OCI-LY1 (cell line): ENCODE data around the gene CXCL1.

Source experiments
- H2AFZ ChIP-seq: fragments of 200-600 bp; sonication (generic), shearing (Covaris generic); 2 replicates; pipeline ENCODE4 v1.6.0; 2014; ENCODE audit warnings: antibody characterized with exemption, mild to moderate bottlenecking, low read length
- H3F3A ChIP-seq: fragments of 200-600 bp; sonication (generic), shearing (Covaris generic); 2 replicates; pipeline ENCODE4 v1.6.0; 2014; ENCODE audit warnings: mild to moderate bottlenecking, antibody characterized with exemption, low read length, moderate library complexity; ENCODE audit not compliant: insufficient read depth
- H3K27ac ChIP-seq: fragments of 200-600 bp; sonication (generic); 2 replicates; pipeline ENCODE4 v1.5.1; 2014; ENCODE audit warnings: low read length, mixed run types, mild to moderate bottlenecking, low read depth; ENCODE audit not compliant: poor library complexity, severe bottlenecking
- H3K27me3 ChIP-seq: fragments of 200-600 bp; sonication (generic); 2 replicates; pipeline ENCODE4 v1.6.0; 2014; ENCODE audit warnings: antibody characterized with exemption, mild to moderate bottlenecking, low read length, moderate library complexity; ENCODE audit not compliant: insufficient read depth
- H3K36me3 ChIP-seq: fragments of 200-600 bp; sonication (generic); 2 replicates; pipeline ENCODE4 v1.6.1; 2014; ENCODE audit warnings: mild to moderate bottlenecking, antibody characterized with exemption, low read length, moderate library complexity, mixed read lengths; ENCODE audit not compliant: insufficient read depth
- H3K4me1 ChIP-seq: fragments of 200-600 bp; sonication (generic); 2 replicates; pipeline ENCODE4 v1.5.1; 2014; ENCODE audit warnings: mild to moderate bottlenecking, low read length, moderate library complexity; ENCODE audit not compliant: insufficient read depth, severe bottlenecking
- H3K4me2 ChIP-seq: fragments of 200-600 bp; sonication (generic), shearing (Covaris generic); 2 replicates; pipeline ENCODE4 v1.6.1; 2014; ENCODE audit warnings: low read length
- H3K4me3 ChIP-seq: fragments of 200-600 bp; sonication (generic); 2 replicates; pipeline ENCODE4 v1.5.1; 2014; ENCODE audit warnings: low read length, low read depth, mild to moderate bottlenecking, mixed read lengths; ENCODE audit not compliant: poor library complexity, severe bottlenecking
- H3K79me2 ChIP-seq: fragments of 200-600 bp; shearing (Covaris generic); 2 replicates; pipeline ENCODE4 v1.6.1; 2016; ENCODE audit warnings: mixed run types, low read length, mixed read lengths; ENCODE audit not compliant: insufficient read depth
- H3K9ac ChIP-seq: fragments of 200-600 bp; sonication (generic), shearing (Covaris generic); 2 replicates; pipeline ENCODE4 v1.6.1; 2014; ENCODE audit warnings: mild to moderate bottlenecking, low read length, mixed read lengths
- H3K9me2 ChIP-seq: fragments of 200-600 bp; sonication (generic), shearing (Covaris generic); 2 replicates; pipeline ENCODE4 v1.6.1; 2014; ENCODE audit warnings: low read depth, mild to moderate bottlenecking, low read length, mixed read lengths
- H3K9me3 ChIP-seq: fragments of 200-600 bp; shearing (Covaris generic); 2 replicates; pipeline ENCODE4 v1.6.1; 2014; ENCODE audit warnings: low read length, mixed read lengths
- H4K20me1 ChIP-seq: fragments of 200-600 bp; sonication (generic), shearing (Covaris generic); 2 replicates; pipeline ENCODE4 v1.6.0; 2016; ENCODE audit warnings: mild to moderate bottlenecking, low read length; ENCODE audit not compliant: insufficient read depth
- CTCF ChIP-seq: fragments of 200-600 bp; sonication (generic), shearing (Covaris generic); IDR thresholded peaks from 2 replicates; pipeline ENCODE4 v1.5.1; 2017; ENCODE audit warnings: mild to moderate bottlenecking, antibody characterized with exemption, low read length, moderate library complexity, mixed read lengths
- EZH2 ChIP-seq: fragments of 200-600 bp; sonication (generic), shearing (Covaris generic); IDR thresholded peaks from 2 replicates; pipeline ENCODE4 v1.8.0; 2017; ENCODE audit warnings: borderline replicate concordance, mixed run types, mild to moderate bottlenecking, antibody characterized with exemption, low read length, moderate library complexity, mixed read lengths

CXCL1 gene

DNA sequence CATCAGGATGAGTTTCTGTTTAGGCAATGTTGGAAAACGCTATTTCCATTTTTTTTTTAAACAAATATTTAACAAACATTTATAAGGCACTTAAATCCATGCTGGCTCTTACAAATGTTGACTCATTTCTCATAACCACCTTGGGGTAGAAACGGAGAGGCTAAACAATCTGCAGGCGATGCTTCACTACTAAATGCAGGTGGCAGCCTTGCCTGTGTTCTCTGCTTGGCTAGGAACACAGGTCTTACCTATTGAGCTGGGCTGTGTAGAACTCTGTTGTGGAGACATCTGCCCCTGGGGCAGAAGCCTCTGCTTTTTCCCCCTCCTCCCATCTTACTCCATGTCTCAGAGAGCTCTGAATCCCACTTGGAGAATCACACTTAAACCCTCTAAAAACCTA, 1.4 kb upstream of the CXCL1 start:
- H3K9me2 ChIP-seq: no peaks in the 10 kb centered on the region
- H3K4me3 ChIP-seq: no peak overlapping the region
- H3K9me3 ChIP-seq: no peaks in the 10 kb centered on the region
- TF ChIP-seq CTCF: no peak
- TF ChIP-seq EZH2: no peak
- no peak overlapping the region for H3K9ac ChIP-seq
- H3F3A ChIP-seq: no peaks in the 10 kb centered on the region
- H3K79me2 ChIP-seq: no peaks in the 10 kb centered on the region
- no peaks in the 10 kb centered on the region for H4K20me1 ChIP-seq
- no peak overlapping the region for H3K27ac ChIP-seq
- H3K4me1 ChIP-seq: no peaks in the 10 kb centered on the region
- no peaks in the 10 kb centered on the region for H3K27me3 ChIP-seq
- H3K36me3 ChIP-seq: no peaks in the 10 kb centered on the region
- H2AFZ ChIP-seq: no peak overlapping the region
- H3K4me2 ChIP-seq: no peak overlapping the region

GRCh38 chr4:73868206-73869129, 725 bp upstream of the CXCL1 start:
- H2AFZ ChIP-seq: no peak overlapping the region
- TF ChIP-seq CTCF (no peak), EZH2 (no peak)
- no peaks in the 10 kb centered on the region for H3K9me3 ChIP-seq
- H4K20me1 ChIP-seq: no peaks in the 10 kb centered on the region
- H3K4me3 ChIP-seq: no peak overlapping the region
- no peak overlapping the region for H3K9ac ChIP-seq
- H3K27me3 ChIP-seq: no peaks in the 10 kb centered on the region
- no peaks in the 10 kb centered on the region for H3F3A ChIP-seq
- H3K79me2 ChIP-seq: no peaks in the 10 kb centered on the region
- H3K4me2 ChIP-seq: no peak overlapping the region
- H3K9me2 ChIP-seq: no peaks in the 10 kb centered on the region
- H3K36me3 ChIP-seq: no peaks in the 10 kb centered on the region
- no peak overlapping the region for H3K27ac ChIP-seq
- no peaks in the 10 kb centered on the region for H3K4me1 ChIP-seq

GRCh38 chr4:73870260-73870659, 1.1 kb downstream of the CXCL1 start:
- H3K27ac ChIP-seq: no peak overlapping the region
- H3K9me3 ChIP-seq: no peaks in the 10 kb centered on the region
- H3K9me2 ChIP-seq: no peaks in the 10 kb centered on the region
- H3K4me3 ChIP-seq: no peak overlapping the region
- no peak overlapping the region for H3K4me2 ChIP-seq
- no peaks in the 10 kb centered on the region for H3K36me3 ChIP-seq
- no peaks in the 10 kb centered on the region for H3K27me3 ChIP-seq
- no peaks in the 10 kb centered on the region for H3K79me2 ChIP-seq
- H2AFZ ChIP-seq: no peak overlapping the region
- H4K20me1 ChIP-seq: no peaks in the 10 kb centered on the region
- no peak for TF ChIP-seq EZH2
- TF ChIP-seq CTCF: no peak
- no peaks in the 10 kb centered on the region for H3K4me1 ChIP-seq
- no peak overlapping the region for H3K9ac ChIP-seq
- no peaks in the 10 kb centered on the region for H3F3A ChIP-seq
